GM23338 (cell line): ENCODE data around the gene NOVA2.

Experiments used
- POLR2AphosphoS5 ChIP-seq: IDR thresholded peaks from 2 replicates; pipeline ENCODE4 v1.6.1; 2016; ENCODE audit warnings: antibody characterized with exemption, low read depth
- TF ChIP-seq, protein P1 (sequence below), 2 experiments: fragments of 200-600 bp in 1 of 2; sonication (generic) in 1 of 2; conservative IDR thresholded peaks; 2 replicates each; pipeline versions ENCODE4 v1.5.1 to v1.6.1; 2016 to 2017; ENCODE audit warnings: antibody characterized with exemption in 2 of 2, low read depth in 2 of 2, mild to moderate bottlenecking in 2 of 2, moderate library complexity in 1 of 2

DNA sequence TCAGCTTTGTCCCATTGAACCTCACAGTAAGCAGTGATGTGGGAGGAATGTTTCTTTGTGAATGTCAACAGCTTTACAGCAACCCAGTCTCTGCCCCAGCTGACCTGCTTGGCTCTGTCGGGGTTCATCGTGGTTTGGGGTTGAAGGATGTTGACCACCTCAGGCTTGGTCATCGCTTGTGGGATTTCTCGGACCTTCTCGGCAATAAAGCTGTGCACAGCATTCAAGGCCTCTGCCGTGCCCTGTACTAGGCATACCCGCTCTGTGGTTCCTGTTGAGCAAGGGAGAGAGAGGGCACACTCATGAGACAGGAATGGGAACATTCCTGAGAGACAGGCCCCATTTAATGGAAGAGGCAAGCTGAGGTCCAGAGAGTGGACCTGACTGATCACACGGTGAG is 20.0 kb downstream of the NOVA2 start:
- TF ChIP-seq, protein P1, sequence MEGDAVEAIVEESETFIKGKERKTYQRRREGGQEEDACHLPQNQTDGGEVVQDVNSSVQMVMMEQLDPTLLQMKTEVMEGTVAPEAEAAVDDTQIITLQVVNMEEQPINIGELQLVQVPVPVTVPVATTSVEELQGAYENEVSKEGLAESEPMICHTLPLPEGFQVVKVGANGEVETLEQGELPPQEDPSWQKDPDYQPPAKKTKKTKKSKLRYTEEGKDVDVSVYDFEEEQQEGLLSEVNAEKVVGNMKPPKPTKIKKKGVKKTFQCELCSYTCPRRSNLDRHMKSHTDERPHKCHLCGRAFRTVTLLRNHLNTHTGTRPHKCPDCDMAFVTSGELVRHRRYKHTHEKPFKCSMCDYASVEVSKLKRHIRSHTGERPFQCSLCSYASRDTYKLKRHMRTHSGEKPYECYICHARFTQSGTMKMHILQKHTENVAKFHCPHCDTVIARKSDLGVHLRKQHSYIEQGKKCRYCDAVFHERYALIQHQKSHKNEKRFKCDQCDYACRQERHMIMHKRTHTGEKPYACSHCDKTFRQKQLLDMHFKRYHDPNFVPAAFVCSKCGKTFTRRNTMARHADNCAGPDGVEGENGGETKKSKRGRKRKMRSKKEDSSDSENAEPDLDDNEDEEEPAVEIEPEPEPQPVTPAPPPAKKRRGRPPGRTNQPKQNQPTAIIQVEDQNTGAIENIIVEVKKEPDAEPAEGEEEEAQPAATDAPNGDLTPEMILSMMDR (conservative IDR thresholded peaks at IDR 0.05; ENCODE audit: low read depth in 2 of 2): no peak
- no peak for TF ChIP-seq POLR2AphosphoS5
